OCI-LY7 (cell line): ENCODE results near the gene ALDH3B1.

Experiments
- CTCF ChIP-seq: fragments of 200-600 bp; sonication (generic); conservative IDR thresholded peaks from 2 replicates; pipeline ENCODE4 v1.5.1; 2014; ENCODE audit warnings: mild to moderate bottlenecking, antibody characterized with exemption, low read length, moderate library complexity, mixed read lengths
- EZH2phosphoT487 ChIP-seq: fragments of 200-600 bp; sonication (generic); IDR thresholded peaks from 2 replicates; pipeline ENCODE4 v1.6.1; 2018; ENCODE audit warnings: low read depth, borderline replicate concordance, mild to moderate bottlenecking, mixed run types, antibody characterized with exemption, low read length, moderate library complexity, mixed read lengths

- no peak for TF ChIP-seq EZH2phosphoT487
- no peak for TF ChIP-seq CTCF
These were observed 42.2 kb downstream of the ALDH3B1 start for GRCh38 chr11:68052137-68052873.
